HEK293 (cell line): ENCODE data around the gene TRPV5.
A peak's percentile ranks its signal among the peaks of the same experiment; 100 is the strongest.

Source experiments
- CTCF ChIA-PET: fragments of 350-600 bp; formaldehyde crosslinking; extraction: SDS; loops from one replicate; lab custom pipeline; 2021; ENCODE audit warnings: antibody characterized with exemption; lab: Yijun Ruan, JAX
- POLR2A ChIA-PET: fragments of 300-600 bp; formaldehyde crosslinking; extraction: SDS; loops from one replicate; lab custom pipeline; 2020; ENCODE audit warnings: antibody characterized with exemption, inconsistent platforms; lab: Yijun Ruan, JAX
- H3K27ac ChIP-seq: fragments of 200-500 bp; sonication (Bioruptor generic); 2 replicates; pipeline ENCODE4 v1.5.1; 2014; ENCODE audit warnings: low read depth, low read length, control low read depth, inconsistent platforms; ENCODE audit errors: extremely low read depth
- H3K36me3 ChIP-seq, 2 experiments: fragments of 200-500 bp in 1 of 2; sonication (Bioruptor generic) in 1 of 2; 1 replicate in 1 of 2; 2 replicates in 1 of 2; pipeline ENCODE4 v1.5.1; 2014 to 2017; ENCODE audit warnings: inconsistent platforms in 2 of 2, low read length in 2 of 2; ENCODE audit not compliant: control insufficient read depth in 2 of 2, insufficient read depth in 1 of 2
- H3K4me1 ChIP-seq: fragments of 200-500 bp; sonication (Bioruptor generic); 2 replicates; pipeline ENCODE4 v1.5.1; 2014; ENCODE audit warnings: mild to moderate bottlenecking, low read length, inconsistent platforms; ENCODE audit not compliant: control insufficient read depth, insufficient read depth
- H3K4me3 ChIP-seq: 2 replicates; pipeline ENCODE4 v1.5.1; 2011; ENCODE audit warnings: low read depth, mild to moderate bottlenecking, control low read depth, low read length, moderate library complexity
- H3K9me3 ChIP-seq: fragments of 200-500 bp; sonication (Bioruptor generic); 2 replicates; pipeline ENCODE4 v1.5.1; 2014; ENCODE audit warnings: low read depth, low read length, inconsistent platforms; ENCODE audit not compliant: control insufficient read depth, insufficient read depth
- FEZF1 ChIP-seq: fragments of 450-650 bp; formaldehyde crosslinking; IDR thresholded peaks from 2 replicates; pipeline ENCODE4 v1.5.1; 2016; ENCODE audit warnings: missing biosample characterization, missing genetic modification characterization
- GLI2 ChIP-seq: fragments of 450-650 bp; formaldehyde crosslinking; IDR thresholded peaks from 2 replicates; pipeline ENCODE4; 2017; ENCODE audit warnings: missing biosample characterization, missing genetic modification characterization, low read depth, borderline replicate concordance
- HOXD13 ChIP-seq: sonication (generic); formaldehyde crosslinking; IDR thresholded peaks from 2 replicates; pipeline ENCODE4 v1.8.0; 2022; ENCODE audit warnings: missing genetic modification reagents, borderline replicate concordance
- INSM2 ChIP-seq: fragments of 450-650 bp; formaldehyde crosslinking; IDR thresholded peaks from 2 replicates; pipeline ENCODE4 v1.5.1; 2016; ENCODE audit warnings: missing biosample characterization, missing genetic modification characterization
- KLF16 ChIP-seq: fragments of 450-650 bp; formaldehyde crosslinking; IDR thresholded peaks from 2 replicates; pipeline ENCODE4 v1.5.1; 2017; ENCODE audit warnings: missing biosample characterization, missing genetic modification characterization
- SALL2 ChIP-seq: fragments of 450-650 bp; formaldehyde crosslinking; IDR thresholded peaks from 2 replicates; pipeline ENCODE4 v1.5.0; 2017; ENCODE audit warnings: missing biosample characterization, mild to moderate bottlenecking, missing genetic modification characterization, borderline replicate concordance
- TCF7L2 ChIP-seq: IDR thresholded peaks from 2 replicates; pipeline ENCODE4 v1.6.1; 2011; ENCODE audit warnings: low read depth, mild to moderate bottlenecking, inconsistent platforms, low read length, moderate library complexity, borderline replicate concordance
- ZBTB11 ChIP-seq: fragments of 450-650 bp; formaldehyde crosslinking; conservative IDR thresholded peaks from 2 replicates; pipeline ENCODE4 v1.5.1; 2016; ENCODE audit warnings: low read depth, missing biosample characterization, missing genetic modification characterization
- ZNF341 ChIP-seq: fragments of 450-650 bp; formaldehyde crosslinking; IDR thresholded peaks from 2 replicates; pipeline ENCODE4; 2016; ENCODE audit warnings: low read depth, missing biosample characterization, missing genetic modification characterization
- ZNF366 ChIP-seq: fragments of 450-650 bp; formaldehyde crosslinking; conservative IDR thresholded peaks from 2 replicates; pipeline ENCODE4 v1.5.1; 2016; ENCODE audit warnings: missing biosample characterization, missing genetic modification characterization
- ZNF473 ChIP-seq: fragments of 450-650 bp; formaldehyde crosslinking; IDR thresholded peaks from 2 replicates; pipeline ENCODE4 v1.5.1; 2017; ENCODE audit warnings: missing biosample characterization, missing genetic modification characterization
- ZNF555 ChIP-seq: fragments of 450-650 bp; formaldehyde crosslinking; conservative IDR thresholded peaks from 2 replicates; pipeline ENCODE4 v1.5.1; 2017; ENCODE audit warnings: missing biosample characterization, mild to moderate bottlenecking, missing genetic modification characterization, inconsistent platforms
- ZNF596 ChIP-seq: fragments of 450-650 bp; IDR thresholded peaks from 2 replicates; pipeline ENCODE4 v1.5.0; 2018; ENCODE audit warnings: missing biosample characterization, mild to moderate bottlenecking, missing genetic modification characterization, moderate library complexity
- ZNF626 ChIP-seq: fragments of 450-650 bp; sonication (Bioruptor Pico); formaldehyde crosslinking; IDR thresholded peaks from 2 replicates; pipeline ENCODE4 v1.5.1; 2018; ENCODE audit warnings: missing biosample characterization, missing genetic modification characterization, inconsistent platforms
- ZNF629 ChIP-seq: fragments of 450-650 bp; formaldehyde crosslinking; IDR thresholded peaks from 2 replicates; pipeline ENCODE4 v1.5.1; 2017; ENCODE audit warnings: missing biosample characterization, missing genetic modification characterization
- ZNF677 ChIP-seq: fragments of 450-650 bp; IDR thresholded peaks from 2 replicates; pipeline ENCODE4 v1.5.0; 2018; ENCODE audit warnings: missing biosample characterization, mild to moderate bottlenecking, missing genetic modification characterization, moderate library complexity
- ZNF747 ChIP-seq: fragments of 450-650 bp; formaldehyde crosslinking; IDR thresholded peaks from 2 replicates; pipeline ENCODE4 v1.5.1; 2016; ENCODE audit warnings: missing biosample characterization, missing genetic modification characterization
- TF ChIP-seq, protein P1 (sequence below): fragments of 450-650 bp; formaldehyde crosslinking; IDR thresholded peaks from 2 replicates; pipeline ENCODE4 v1.5.1; 2017; ENCODE audit warnings: missing biosample characterization, missing genetic modification characterization
- TF ChIP-seq, protein P2 (sequence below): fragments of 450-650 bp; formaldehyde crosslinking; IDR thresholded peaks from 2 replicates; pipeline ENCODE4 v1.5.1; 2016; ENCODE audit warnings: missing biosample characterization, missing genetic modification characterization
- TF ChIP-seq, protein P3 (sequence below): fragments of 450-650 bp; formaldehyde crosslinking; IDR thresholded peaks from 2 replicates; pipeline ENCODE4 v1.5.1; 2016; ENCODE audit warnings: missing biosample characterization, missing genetic modification characterization

Gene TRPV5

DNA sequence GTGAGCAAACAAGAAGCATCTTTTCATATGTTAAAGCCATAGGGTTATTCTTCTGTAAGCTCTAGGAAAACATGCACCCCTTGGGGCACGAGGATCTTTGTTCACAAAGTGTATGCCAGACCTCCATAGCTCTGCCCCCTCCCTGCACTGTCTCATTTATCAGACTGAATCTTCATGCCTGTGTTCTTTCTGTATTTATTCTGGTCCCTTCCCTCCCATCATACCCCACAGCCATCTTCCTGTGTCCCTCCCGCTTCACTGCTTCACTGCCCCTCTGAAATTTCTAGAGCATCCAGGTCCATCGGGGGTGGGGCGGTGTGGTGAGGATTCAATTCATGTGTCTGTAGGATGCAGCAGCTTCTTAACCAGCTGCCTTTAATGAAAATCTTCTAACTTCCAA lies 71.2 kb downstream of the TRPV5 start (continued):
- TF ChIP-seq INSM2 (tag by site-specific recombination) (no peak), ZNF473 (tag by site-specific recombination) (no peak)
- TF ChIP-seq, all 188 proteins: peak for 0

- Histone ChIP-seq H3K27ac (no peak overlapping the region), H3K4me1 (no peaks in the 10 kb centered on the region), H3K9me3 (no peaks in the 10 kb centered on the region), H3K4me3 (no peak overlapping the region), H3K36me3 (peaks cover 0 to 5% of the 10 kb centered on the region in 2 experiments; a peak in 1 of 3 replicates)
- TF ChIP-seq ZNF596 (tag by site-specific recombination): no peak
- POLR2A ChIA-PET: no interaction called here
- CTCF ChIA-PET: interaction anchor here (0.6 to 5.5 kb wide), 6 partner anchors 11 to 885 kb away, joined by 3 to 24 read pairs (median 4); no protein-coding TSS in a partner anchor
These were observed 72.6 kb downstream of the TRPV5 start for GRCh38 chr7:142860968-142861367.

DNA sequence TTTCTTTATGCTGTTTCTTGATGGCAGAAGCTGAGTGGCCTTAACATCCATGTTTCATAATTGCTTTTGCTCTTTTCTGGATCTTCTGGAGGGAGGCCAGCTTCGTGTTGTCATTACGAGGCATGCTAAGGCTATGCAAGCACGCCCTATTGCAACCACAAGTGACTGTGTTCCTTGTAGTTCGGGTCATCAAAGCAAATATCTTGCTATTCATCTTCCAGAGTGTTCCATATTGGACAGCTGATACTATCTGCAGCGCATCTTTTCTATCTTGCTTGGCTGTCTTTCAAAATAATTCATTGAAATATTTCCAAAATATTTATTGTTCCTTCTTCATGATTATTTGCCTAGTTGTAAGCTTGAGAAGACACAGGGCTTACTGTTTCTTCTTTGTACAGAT lies 73.7 kb downstream of the TRPV5 start:
- no peak overlapping the region for H3K4me3 ChIP-seq
- CTCF ChIA-PET: interaction anchor here (0.7 to 5.5 kb wide), 5 partner anchors 12 to 884 kb away, joined by 3 to 24 read pairs (median 3); no protein-coding TSS in a partner anchor

DNA sequence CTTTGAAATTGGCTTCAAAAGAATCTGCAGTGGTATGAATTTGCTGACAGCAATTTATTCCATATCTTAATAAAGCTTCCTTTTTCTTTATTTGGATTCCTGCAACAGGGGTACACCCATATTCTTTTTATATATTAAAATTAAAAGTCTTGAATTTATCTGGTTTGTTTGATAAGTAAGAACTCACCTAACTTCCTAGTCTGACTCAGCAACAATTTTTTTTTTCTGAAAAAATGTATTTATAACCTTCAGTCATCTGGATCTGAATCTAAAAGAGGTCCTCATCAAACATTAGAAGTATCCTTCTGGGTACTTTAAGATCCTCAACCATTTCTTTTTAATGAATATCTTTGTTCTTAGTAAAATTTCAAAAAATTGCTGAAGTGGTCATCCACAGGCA lies 74.1 kb downstream of the TRPV5 start:
- POLR2A ChIA-PET: no interaction called here
- CTCF ChIA-PET: interaction anchor here (0.7 to 5.5 kb wide), 4 partner anchors 13 to 884 kb away, joined by 3 to 24 read pairs (median 4); no protein-coding TSS in a partner anchor
- no peaks in the 10 kb centered on the region for H3K9me3 ChIP-seq
- H3K4me1 ChIP-seq: no peaks in the 10 kb centered on the region
- H3K4me3 ChIP-seq: no peak overlapping the region
- peaks cover 0 to 5% of the 10 kb centered on the region in 2 experiments; a peak in 1 of 3 replicates for H3K36me3 ChIP-seq
- no peak overlapping the region for H3K27ac ChIP-seq
- TF ChIP-seq, protein P1, sequence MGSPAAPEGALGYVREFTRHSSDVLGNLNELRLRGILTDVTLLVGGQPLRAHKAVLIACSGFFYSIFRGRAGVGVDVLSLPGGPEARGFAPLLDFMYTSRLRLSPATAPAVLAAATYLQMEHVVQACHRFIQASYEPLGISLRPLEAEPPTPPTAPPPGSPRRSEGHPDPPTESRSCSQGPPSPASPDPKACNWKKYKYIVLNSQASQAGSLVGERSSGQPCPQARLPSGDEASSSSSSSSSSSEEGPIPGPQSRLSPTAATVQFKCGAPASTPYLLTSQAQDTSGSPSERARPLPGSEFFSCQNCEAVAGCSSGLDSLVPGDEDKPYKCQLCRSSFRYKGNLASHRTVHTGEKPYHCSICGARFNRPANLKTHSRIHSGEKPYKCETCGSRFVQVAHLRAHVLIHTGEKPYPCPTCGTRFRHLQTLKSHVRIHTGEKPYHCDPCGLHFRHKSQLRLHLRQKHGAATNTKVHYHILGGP (tag by site-specific recombination): no peak
- TF ChIP-seq ZNF341 (tag by site-specific recombination) (no peak), TCF7L2 (no peak), ZNF555 (tag by site-specific recombination) (no peak), ZNF747 (tag by site-specific recombination) (no peak), KLF16 (no peak), SALL2 (no peak), ZNF596 (tag by site-specific recombination) (no peak), ZNF626 (no peak), HOXD13 (CRISPR knock-in tag) (no peak), GLI2 (tag by site-specific recombination) (no peak), ZNF677 (no peak), ZNF366 (tag by site-specific recombination) (no peak), ZBTB11 (tag by site-specific recombination) (no peak)
- TF ChIP-seq, protein P2, sequence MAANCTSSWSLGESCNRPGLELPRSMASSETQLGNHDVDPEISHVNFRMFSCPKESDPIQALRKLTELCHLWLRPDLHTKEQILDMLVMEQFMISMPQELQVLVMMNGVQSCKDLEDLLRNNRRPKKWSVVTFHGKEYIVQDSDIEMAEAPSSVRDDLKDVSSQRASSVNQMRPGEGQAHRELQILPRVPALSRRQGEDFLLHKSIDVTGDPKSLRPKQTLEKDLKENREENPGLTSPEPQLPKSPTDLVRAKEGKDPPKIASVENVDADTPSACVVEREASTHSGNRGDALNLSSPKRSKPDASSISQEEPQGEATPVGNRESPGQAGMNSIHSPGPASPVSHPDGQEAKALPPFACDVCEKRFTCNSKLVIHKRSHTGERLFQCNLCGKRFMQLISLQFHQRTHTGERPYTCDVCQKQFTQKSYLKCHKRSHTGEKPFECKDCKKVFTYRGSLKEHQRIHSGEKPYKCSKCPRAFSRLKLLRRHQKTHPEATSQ (tag by site-specific recombination): no peak
- TF ChIP-seq, protein P3, sequence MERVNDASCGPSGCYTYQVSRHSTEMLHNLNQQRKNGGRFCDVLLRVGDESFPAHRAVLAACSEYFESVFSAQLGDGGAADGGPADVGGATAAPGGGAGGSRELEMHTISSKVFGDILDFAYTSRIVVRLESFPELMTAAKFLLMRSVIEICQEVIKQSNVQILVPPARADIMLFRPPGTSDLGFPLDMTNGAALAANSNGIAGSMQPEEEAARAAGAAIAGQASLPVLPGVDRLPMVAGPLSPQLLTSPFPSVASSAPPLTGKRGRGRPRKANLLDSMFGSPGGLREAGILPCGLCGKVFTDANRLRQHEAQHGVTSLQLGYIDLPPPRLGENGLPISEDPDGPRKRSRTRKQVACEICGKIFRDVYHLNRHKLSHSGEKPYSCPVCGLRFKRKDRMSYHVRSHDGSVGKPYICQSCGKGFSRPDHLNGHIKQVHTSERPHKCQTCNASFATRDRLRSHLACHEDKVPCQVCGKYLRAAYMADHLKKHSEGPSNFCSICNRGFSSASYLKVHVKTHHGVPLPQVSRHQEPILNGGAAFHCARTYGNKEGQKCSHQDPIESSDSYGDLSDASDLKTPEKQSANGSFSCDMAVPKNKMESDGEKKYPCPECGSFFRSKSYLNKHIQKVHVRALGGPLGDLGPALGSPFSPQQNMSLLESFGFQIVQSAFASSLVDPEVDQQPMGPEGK (tag by site-specific recombination): no peak

More for the DNA sequence above, 73.7 kb downstream of the TRPV5 start:
- POLR2A ChIA-PET: no interaction called here
- H3K9me3 ChIP-seq: no peaks in the 10 kb centered on the region
- peak; percentile 46; the same call in 1 of the 2 replicates for TF ChIP-seq FEZF1 (tag by site-specific recombination)
- TF ChIP-seq ZNF629 (tag by site-specific recombination): no peak
- TF ChIP-seq, all 188 proteins: peak for 1
- Histone ChIP-seq H3K36me3 (peaks cover 0 to 5% of the 10 kb centered on the region in 2 experiments; a peak in 1 of 3 replicates), H3K27ac (no peak overlapping the region), H3K4me1 (no peaks in the 10 kb centered on the region)
